IgD-negative memory B cell (primary cell): ENCODE results near the gene TDRD7. TPM values are rescaled to one million over a fixed set of nuclear protein-coding genes. Genes with fewer than 3 reads are reported as not detected.

ENCODE experiments used
- polyA plus RNA-seq: library from polyadenylated mRNA; unstranded; fragments of 300-500 nt; fragmentation: Illumina TruSeq; gene quantifications from one replicate; pipeline ENCODE4 v1.2.3, GENCODE V29; 2021

Gene TDRD7
- polyA plus RNA-seq, 1 donor from 2014 or later = 11.1 TPM

Other genes with a start within 250 kb of the TDRD7 start
- gene CCDC180, start 104.4 kb upstream of the TDRD7 start, polyA plus RNA-seq = not detected
- gene TMOD1, start 89.6 kb downstream of the TDRD7 start, polyA plus RNA-seq = 2.8 TPM
- gene TSTD2, start 221.3 kb downstream of the TDRD7 start, polyA plus RNA-seq = 5.9 TPM
- 15.6 TPM for gene NCBP1, start 221.7 kb downstream of the TDRD7 start, polyA plus RNA-seq